Transverse colon (tissue), 3 donors: ENCODE data around the gene SCYL2.

Experiments
- CTCF ChIP-seq, 5 experiments: fragments of 200-600 bp in 3 of 5; fragments of 450-650 bp in 2 of 5; sonication (generic) in 3 of 5; IDR thresholded peaks; 1 replicate in 2 of 5; 2 replicates in 3 of 5; pipeline ENCODE4 v1.5.1; 2016 to 2017; ENCODE audit warnings: antibody characterized with exemption in 5 of 5, inconsistent platforms in 3 of 5, mild to moderate bottlenecking in 2 of 5, moderate library complexity in 1 of 5
- EP300 ChIP-seq: sonication (generic); formaldehyde crosslinking; IDR thresholded peaks from one replicate; pipeline ENCODE4 v1.6.1; 2017; ENCODE audit warnings: antibody characterized with exemption, low read depth

GRCh38 chr12:100311317-100311716 lies 44.3 kb downstream of the SCYL2 start:
- TF ChIP-seq CTCF (IDR thresholded peaks at IDR 0.05) = no peak
- no peak for TF ChIP-seq EP300
